Measurements from ENCODE around the gene SLC12A1. TPM values are rescaled to one million over a fixed set of nuclear protein-coding genes. Genes with fewer than 3 reads are reported as not detected.
"Not testable (repeated sequence)": the region's sequence is repeated elsewhere in the genome, so short reads cannot be mapped to it uniquely, and the experiment has no call there.

SLC12A1 gene
- total RNA-seq, 2 donors from 2014 or later, result 0.68 to 0.85 TPM

- Histone ChIP-seq H3K27ac (no peak overlapping the region), H3K27me3 (replicated peaks; ENCODE audit: insufficient read depth) (no peaks in the 10 kb centered on the region), H3K4me1 (ENCODE audit: control insufficient read depth in 1 of 2, low read depth in 2 of 2) (no peaks in the 10 kb centered on the region), H3K36me3 (no peaks in the 10 kb centered on the region), H3K4me3 (no peak overlapping the region), H3K9me3 (no peaks in the 10 kb centered on the region)
- ATAC-seq (ENCODE audit: insufficient number of reproducible peaks, low FRiP score, low read depth) (no peak), DNase-seq (ENCODE audit: low spot score) (no peak)
- no peak for TF ChIP-seq CTCF (IDR thresholded peaks at IDR 0.05)
These were observed 111.1 kb downstream of the SLC12A1 start for GRCh38 chr15:48317221-48317620.

GRCh38 chr15:48318131-48318530 lies 112.0 kb downstream of the SLC12A1 start:
- TF ChIP-seq CTCF (IDR thresholded peaks at IDR 0.05), result no peak
- no peaks in the 10 kb centered on the region for H3K36me3 ChIP-seq
- DNase-seq (ENCODE audit: low spot score) (no peak), ATAC-seq (ENCODE audit: insufficient number of reproducible peaks, low FRiP score, low read depth) (no peak)
- no peak overlapping the region for H3K27ac ChIP-seq
- no peak overlapping the region for H3K4me3 ChIP-seq
- H3K27me3 ChIP-seq (replicated peaks; ENCODE audit: insufficient read depth), result no peaks in the 10 kb centered on the region
- no peaks in the 10 kb centered on the region for H3K4me1 ChIP-seq (ENCODE audit: control insufficient read depth in 1 of 2, low read depth in 2 of 2)
- H3K9me3 ChIP-seq, result no peaks in the 10 kb centered on the region

GRCh38 chr15:48323294-48323693 lies 117.2 kb downstream of the SLC12A1 start:
- TF ChIP-seq CTCF (IDR thresholded peaks at IDR 0.05), result no peak
- Histone ChIP-seq H3K9me3 (no peaks in the 10 kb centered on the region), H3K4me1 (ENCODE audit: control insufficient read depth in 1 of 2, low read depth in 2 of 2) (no peaks in the 10 kb centered on the region), H3K36me3 (no peaks in the 10 kb centered on the region), H3K27me3 (replicated peaks; ENCODE audit: insufficient read depth) (no peaks in the 10 kb centered on the region), H3K4me3 (no peak overlapping the region), H3K27ac (no peak overlapping the region)
- DNase-seq (ENCODE audit: low spot score) (no peak), ATAC-seq (ENCODE audit: insufficient number of reproducible peaks, low FRiP score, low read depth) (no peak)

- no peak overlapping the region for H3K4me3 ChIP-seq
- TF ChIP-seq CTCF (IDR thresholded peaks at IDR 0.05), result no peak
- ATAC-seq (ENCODE audit: insufficient number of reproducible peaks, low FRiP score, low read depth), result no peak
These were observed 118.8 kb downstream of the SLC12A1 start for GRCh38 chr15:48324949-48325348.

GRCh38 chr15:48325400-48325799 lies 119.3 kb downstream of the SLC12A1 start:
- DNase-seq (ENCODE audit: low spot score), result no peak
- Histone ChIP-seq H3K4me1 (ENCODE audit: control insufficient read depth in 1 of 2, low read depth in 2 of 2) (peaks cover 0 to 11% of the 10 kb centered on the region in 2 donors), H3K36me3 (no peaks in the 10 kb centered on the region), H3K27me3 (replicated peaks; ENCODE audit: insufficient read depth) (no peaks in the 10 kb centered on the region), H3K9me3 (no peaks in the 10 kb centered on the region), H3K27ac (no peak overlapping the region), H3K4me3 (no peak overlapping the region)
- no peak for ATAC-seq (ENCODE audit: insufficient number of reproducible peaks, low FRiP score, low read depth)
- TF ChIP-seq CTCF (IDR thresholded peaks at IDR 0.05), result no peak

More at GRCh38 chr15:48324949-48325348, 118.8 kb downstream of the SLC12A1 start:
- H3K36me3 ChIP-seq, result no peaks in the 10 kb centered on the region
- H3K27me3 ChIP-seq (replicated peaks; ENCODE audit: insufficient read depth), result no peaks in the 10 kb centered on the region
- H3K9me3 ChIP-seq, result no peaks in the 10 kb centered on the region
- peaks cover 0 to 6% of the 10 kb centered on the region in 2 donors for H3K4me1 ChIP-seq (ENCODE audit: control insufficient read depth in 1 of 2, low read depth in 2 of 2)
- no peak overlapping the region for H3K27ac ChIP-seq
- DNase-seq (ENCODE audit: low spot score), result no peak

GRCh38 chr15:48326180-48326579 lies 120.1 kb downstream of the SLC12A1 start:
- H3K4me3 ChIP-seq; H3K9me3 ChIP-seq; H3K36me3 ChIP-seq; H3K27me3 ChIP-seq (replicated peaks; ENCODE audit: insufficient read depth); H3K27ac ChIP-seq; ATAC-seq (ENCODE audit: insufficient number of reproducible peaks, low FRiP score, low read depth); DNase-seq (ENCODE audit: low spot score): not testable (repeated sequence)
- H3K4me1 ChIP-seq (ENCODE audit: control insufficient read depth in 1 of 2, low read depth in 2 of 2), result peaks cover 0 to 12% of the 10 kb centered on the region in 2 donors
